Measurements from ENCODE around the gene SH3BGRL2.

The SH3BGRL2 gene

DNA sequence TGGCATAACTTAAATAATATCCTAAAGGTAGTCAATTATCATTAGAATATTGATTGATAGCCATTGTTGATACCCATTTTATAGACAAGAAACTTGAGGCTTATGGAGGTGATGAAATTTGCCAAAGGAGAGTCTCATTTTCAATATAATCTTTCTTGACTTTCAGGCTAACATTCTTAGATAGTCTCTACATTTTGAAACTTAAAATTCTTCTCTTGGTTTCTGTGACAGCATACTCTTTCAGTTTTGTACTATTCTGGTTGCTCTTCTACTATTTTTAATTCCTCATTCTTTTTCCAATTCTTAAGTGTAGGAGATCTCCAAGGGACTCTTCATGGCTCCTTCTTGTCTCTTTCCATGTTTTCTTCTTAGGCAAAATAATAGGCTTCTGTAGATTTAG lies 3.7 kb upstream of the SH3BGRL2 start:
- no peaks in the 10 kb centered on the region for H3K4me1 ChIP-seq
- peaks cover 0 to 4% (median 0%) of the 10 kb centered on the region in 11 experiments; a peak in 2 of 22 replicates for H3K9me3 ChIP-seq (replicated peaks in 1 of 11)
- H3K36me3 ChIP-seq, result no peaks in the 10 kb centered on the region
- no peak overlapping the region for H3K4me2 ChIP-seq
- no peak overlapping the region for H3K27ac ChIP-seq
- no peak for TF ChIP-seq Cebpa-rat (IDR thresholded peaks at IDR 0.05)
- H4K20me1 ChIP-seq, result no peaks in the 10 kb centered on the region
- no peak overlapping the region for H3K4me3 ChIP-seq
- H3K27me3 ChIP-seq, result no peaks in the 10 kb centered on the region
- no peak overlapping the region for H3K9ac ChIP-seq

- H3K4me2 ChIP-seq, result no peak overlapping the region
Measured at GRCh38 chr6:79628466-79629288, 2.5 kb upstream of the SH3BGRL2 start.

GRCh38 chr6:79630380-79630882 lies 698 bp upstream of the SH3BGRL2 start:
- Histone ChIP-seq H3K9ac (no peak overlapping the region), H3K4me3 (no peak overlapping the region), H3K4me2 (no peak overlapping the region)

More at GRCh38 chr6:79628466-79629288, 2.5 kb upstream of the SH3BGRL2 start:
- no peak overlapping the region for H3K27ac ChIP-seq
- TF ChIP-seq Cebpa-rat (IDR thresholded peaks at IDR 0.05), result no peak
- H4K20me1 ChIP-seq, result no peaks in the 10 kb centered on the region
- H3K9me3 ChIP-seq (replicated peaks in 1 of 11), result peaks cover 0 to 4% (median 0%) of the 10 kb centered on the region in 11 experiments; a peak in 2 of 22 replicates
- H3K27me3 ChIP-seq, result no peaks in the 10 kb centered on the region
- H3K4me3 ChIP-seq, result no peak overlapping the region
- H3K9ac ChIP-seq, result no peak overlapping the region
- H3K36me3 ChIP-seq, result no peaks in the 10 kb centered on the region
- H3K4me1 ChIP-seq, result no peaks in the 10 kb centered on the region

GRCh38 chr6:79631693-79632172 lies 604 bp downstream of the SH3BGRL2 start:
- Histone ChIP-seq H3K27me3 (no peaks in the 10 kb centered on the region), H4K20me1 (no peaks in the 10 kb centered on the region), H3K27ac (no peak overlapping the region), H3K4me1 (no peaks in the 10 kb centered on the region), H3K36me3 (no peaks in the 10 kb centered on the region), H3K9me3 (replicated peaks in 1 of 11) (peaks cover 0 to 4% (median 0%) of the 10 kb centered on the region in 11 experiments; a peak in 2 of 22 replicates), H3K4me2 (no peak overlapping the region), H3K9ac (no peak overlapping the region), H3K4me3 (no peak overlapping the region)
- no peak for TF ChIP-seq Cebpa-rat (IDR thresholded peaks at IDR 0.05)

More at GRCh38 chr6:79630380-79630882, 698 bp upstream of the SH3BGRL2 start:
- H3K4me1 ChIP-seq, result no peaks in the 10 kb centered on the region
- H4K20me1 ChIP-seq, result no peaks in the 10 kb centered on the region
- peaks cover 0 to 4% (median 0%) of the 10 kb centered on the region in 11 experiments; a peak in 2 of 22 replicates for H3K9me3 ChIP-seq (replicated peaks in 1 of 11)
- no peaks in the 10 kb centered on the region for H3K36me3 ChIP-seq
- H3K27me3 ChIP-seq, result no peaks in the 10 kb centered on the region
- no peak for TF ChIP-seq Cebpa-rat (IDR thresholded peaks at IDR 0.05)
- no peak overlapping the region for H3K27ac ChIP-seq

- Histone ChIP-seq H3K9ac (no peak overlapping the region), H3K36me3 (no peaks in the 10 kb centered on the region), H3K27ac (no peak overlapping the region), H4K20me1 (no peaks in the 10 kb centered on the region), H3K4me1 (no peaks in the 10 kb centered on the region), H3K4me3 (no peak overlapping the region), H3K27me3 (no peaks in the 10 kb centered on the region), H3K4me2 (no peak overlapping the region), H3K9me3 (replicated peaks in 1 of 11) (peaks cover 0 to 4% (median 0%) of the 10 kb centered on the region in 11 experiments; a peak in 2 of 22 replicates)
- no peak for TF ChIP-seq Cebpa-rat (IDR thresholded peaks at IDR 0.05)
Measured at GRCh38 chr6:79632580-79632979, 1.5 kb downstream of the SH3BGRL2 start.

DNA sequence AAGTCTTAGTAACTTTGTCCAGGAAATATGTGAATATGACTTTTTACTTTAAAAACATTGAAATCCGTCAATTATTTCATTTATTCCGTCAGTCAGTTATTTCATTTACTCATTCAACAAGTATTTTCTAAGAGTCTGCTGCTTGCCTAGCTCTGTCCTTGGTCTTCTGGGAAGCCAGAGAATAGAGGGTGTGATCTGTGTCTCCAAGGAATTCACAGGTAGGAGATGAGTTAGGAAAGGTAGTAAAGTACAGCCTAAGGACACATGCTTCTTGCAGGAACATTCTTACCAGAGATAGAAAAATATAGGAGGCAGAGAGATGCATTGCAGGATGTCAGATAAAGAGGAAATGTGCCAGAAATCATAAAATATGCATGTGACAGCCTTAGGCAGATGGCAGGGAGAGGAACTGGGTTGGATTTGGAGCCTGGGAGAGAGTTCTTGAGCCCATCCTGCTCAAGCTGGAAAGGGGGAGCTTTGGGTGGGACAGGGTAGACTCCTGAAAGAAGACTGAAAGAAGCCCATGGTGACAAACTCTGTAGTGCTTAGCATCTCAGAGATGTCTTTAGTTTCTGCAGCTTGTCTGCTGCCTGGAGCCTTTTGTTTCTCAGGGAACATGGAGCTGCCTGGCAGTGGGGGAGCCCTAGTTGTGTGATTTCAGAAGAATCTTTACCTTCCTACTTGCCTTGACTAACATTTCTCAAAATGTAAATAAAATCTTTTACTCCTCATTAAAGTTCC lies 3.5 kb downstream of the SH3BGRL2 start:
- Histone ChIP-seq H3K9me3 (replicated peaks in 1 of 11) (peaks cover 0 to 4% (median 0%) of the 10 kb centered on the region in 11 experiments; a peak in 2 of 22 replicates), H3K4me3 (no peak overlapping the region), H3K4me1 (no peaks in the 10 kb centered on the region), H3K36me3 (no peaks in the 10 kb centered on the region), H3K4me2 (no peak overlapping the region), H4K20me1 (no peaks in the 10 kb centered on the region), H3K27me3 (no peaks in the 10 kb centered on the region), H3K27ac (no peak overlapping the region), H3K9ac (no peak overlapping the region)
- TF ChIP-seq Cebpa-rat (IDR thresholded peaks at IDR 0.05), result no peak

GRCh38 chr6:79635232-79635543 lies 4.1 kb downstream of the SH3BGRL2 start:
- no peaks in the 10 kb centered on the region for H3K27me3 ChIP-seq
- no peak overlapping the region for H3K4me2 ChIP-seq
- TF ChIP-seq Cebpa-rat (IDR thresholded peaks at IDR 0.05), result no peak
- 0 out of 20 replicates have a peak, but pooled peaks cover 0 to under 1% (median 0%) of the 10 kb centered on the region in 10 experiments for H3K4me1 ChIP-seq
- no peak overlapping the region for H3K27ac ChIP-seq
- no peaks in the 10 kb centered on the region for H4K20me1 ChIP-seq
- no peak overlapping the region for H3K4me3 ChIP-seq
- peaks cover 0 to 4% (median 0%) of the 10 kb centered on the region in 11 experiments; a peak in 2 of 22 replicates for H3K9me3 ChIP-seq (replicated peaks in 1 of 11)
- no peaks in the 10 kb centered on the region for H3K36me3 ChIP-seq
- no peak overlapping the region for H3K9ac ChIP-seq

- no peak for TF ChIP-seq Cebpa-rat (IDR thresholded peaks at IDR 0.05)
- Histone ChIP-seq H3K9me3 (replicated peaks in 1 of 11) (no peaks in the 10 kb centered on the region), H3K9ac (no peak overlapping the region), H3K4me3 (no peak overlapping the region), H4K20me1 (no peaks in the 10 kb centered on the region), H3K4me1 (peaks cover 0 to 5% (median 0%) of the 10 kb centered on the region in 10 experiments; a peak in 1 of 20 replicates), H3K36me3 (no peaks in the 10 kb centered on the region), H3K4me2 (no peak overlapping the region), H3K27me3 (no peaks in the 10 kb centered on the region), H3K27ac (no peak overlapping the region)
Measured at GRCh38 chr6:79636673-79637072, 5.5 kb downstream of the SH3BGRL2 start.
